SHP77 treated with DMSO at 0.1 percent for 48 hours (cell line): ENCODE results near the gene KRT76.

ENCODE experiments used
- DNase-seq: peaks from one replicate; lab custom pipeline; 2025; lab: John Stamatoyannopoulos, UW

The KRT76 gene

GRCh38 chr12:52776913-52777395 lies at the start of gene KRT76:
KRT76 (minus strand) TSS chr12:52777345; CDS start chr12:52777291, 54 bp downstream.
- no peak for DNase-seq

GRCh38 chr12:52825961-52826360 lies 48.8 kb upstream of the KRT76 start:
- no peak for DNase-seq

- DNase-seq, result no peak
Observed at GRCh38 chr12:52824741-52825410, 47.7 kb upstream of the KRT76 start.

- DNase-seq, result no peak
Observed at GRCh38 chr12:52823761-52824450, 46.8 kb upstream of the KRT76 start.

GRCh38 chr12:52822771-52823510 lies 45.8 kb upstream of the KRT76 start:
- DNase-seq, result no peak

- no peak for DNase-seq
Observed at GRCh38 chr12:52821826-52822660, 44.9 kb upstream of the KRT76 start.

- no peak for DNase-seq
Observed at GRCh38 chr12:52821071-52821730, 44.1 kb upstream of the KRT76 start.

- DNase-seq, result no peak
Observed at GRCh38 chr12:52820521-52820920, 43.4 kb upstream of the KRT76 start.

GRCh38 chr12:52819731-52820510 lies 42.8 kb upstream of the KRT76 start:
- DNase-seq, result no peak

GRCh38 chr12:52818887-52819420 lies 41.8 kb upstream of the KRT76 start:
- no peak for DNase-seq

GRCh38 chr12:52818388-52818787 lies 41.2 kb upstream of the KRT76 start:
- peak; percentile 59 for DNase-seq

- no peak for DNase-seq
Observed at GRCh38 chr12:52817699-52818238, 40.6 kb upstream of the KRT76 start.

- no peak for DNase-seq
Observed at GRCh38 chr12:52817003-52817698, 40.0 kb upstream of the KRT76 start.

- DNase-seq, result no peak
Observed at GRCh38 chr12:52815676-52816588, 38.8 kb upstream of the KRT76 start.

- no peak for DNase-seq
Observed at GRCh38 chr12:52815161-52815560, 38.0 kb upstream of the KRT76 start.

GRCh38 chr12:52814710-52815155 lies 37.6 kb upstream of the KRT76 start:
- no peak for DNase-seq

- peak; percentile 38 for DNase-seq
Observed at GRCh38 chr12:52813885-52814709, 37.0 kb upstream of the KRT76 start, which contains the start of gene KRT4. KRT4 (minus strand) TSS chr12:52814116; CDS start chr12:52814058, 58 bp downstream.
